Activated T-helper 2 cell treated with anti-CD3 and anti-CD28 coated beads, Interferon-gamma antibody, Interleukin-2, Interleukin-4, amounts not matched to agents 10 μg/mL and 5 μg/mL and 100 μg/mL, durations not matched to agents 14 hours and 24 hours and 36 hours (primary cell): ENCODE data around the gene CELA2B. TPM values are rescaled to one million over a fixed set of nuclear protein-coding genes. Genes with fewer than 3 reads are reported as not detected.
"Not testable (repeated sequence)": the region's sequence is repeated elsewhere in the genome, so short reads cannot be mapped to it uniquely, and the experiment has no call there.

Source experiments
- DNase-seq: peaks from one replicate; pipeline ENCODE4 v3.0.0; 2021; ENCODE audit warnings: low spot score
- H3K27ac Mint-ChIP-seq: one replicate; pipeline ENCODE4 v1.8.0; 2021; ENCODE audit warnings: mixed read lengths
- H3K27me3 Mint-ChIP-seq: one replicate; pipeline ENCODE4 v1.8.0; 2021; ENCODE audit warnings: low read depth, mixed read lengths
- H3K36me3 Mint-ChIP-seq: one replicate; pipeline ENCODE4 v1.8.0; 2021; ENCODE audit warnings: low read depth, mixed read lengths
- H3K4me1 Mint-ChIP-seq: one replicate; pipeline ENCODE4 v1.8.0; 2021; ENCODE audit warnings: low read depth, mixed read lengths
- H3K4me3 Mint-ChIP-seq: one replicate; pipeline ENCODE4 v1.8.0; 2021; ENCODE audit warnings: low read depth, mild to moderate bottlenecking, moderate library complexity, mixed read lengths
- H3K9me3 Mint-ChIP-seq: one replicate; pipeline ENCODE4 v1.8.0; 2021; ENCODE audit warnings: mixed read lengths
- intact Hi-C: fragments of 100-400 bp; cut with micrococcal nuclease; formaldehyde crosslinking; loops from one replicate; pipeline ENCODE4 v1.15.1; 2023
- total RNA-seq: library from RNA; stranded (reverse); gene quantifications from 2 replicates; pipeline ENCODE4 v1.2.3, GENCODE V29; 2022

CELA2B gene
- total RNA-seq, 1 donor from 2014 or later: not detected

DNA sequence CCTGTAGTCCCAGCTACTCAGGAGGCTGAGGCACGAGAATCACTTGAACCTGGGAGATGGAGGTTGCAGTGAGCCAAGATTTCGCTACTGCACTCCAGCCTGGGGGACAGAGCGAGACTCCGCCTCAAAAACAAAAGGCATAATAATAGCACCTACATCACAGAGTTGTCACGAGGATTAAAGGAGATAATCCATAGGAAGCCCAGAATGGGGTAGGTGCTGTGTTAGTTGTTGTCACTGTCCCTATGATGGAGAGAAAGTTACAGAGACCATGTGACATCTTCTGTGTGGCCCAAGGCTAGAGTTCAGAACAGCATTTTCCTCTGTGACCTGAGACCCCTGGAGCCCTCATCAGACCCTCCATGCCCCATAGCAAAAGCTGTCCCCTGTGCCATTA lies 12.0 kb upstream of the CELA2B start:
- intact Hi-C loops, H3K4me3 Mint-ChIP-seq: not testable (repeated sequence)

DNA sequence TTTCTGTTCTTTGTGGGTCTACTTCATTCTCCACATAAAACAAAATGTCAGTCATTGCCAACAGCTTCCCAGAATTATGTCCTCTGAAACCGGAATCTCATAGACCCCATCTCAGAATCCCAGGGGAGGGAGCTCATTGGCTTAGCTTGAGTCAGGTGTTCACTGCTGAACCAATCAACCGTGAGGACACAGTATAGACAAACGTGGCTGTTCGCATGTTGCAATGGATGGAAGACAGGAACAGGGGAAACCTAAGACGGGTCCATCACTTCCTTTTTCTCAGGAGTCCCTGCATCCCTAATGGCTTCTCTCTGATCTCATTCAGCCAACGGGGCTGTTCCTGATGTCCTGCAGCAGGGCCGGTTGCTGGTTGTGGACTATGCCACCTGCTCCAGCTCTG lies 10.2 kb upstream of the CELA2B start:
- Mint-ChIP-seq H3K27me3 (peaks cover 3% of the 10 kb centered on the region), H3K4me3 (no peak overlapping the region), H3K9me3 (no peaks in the 10 kb centered on the region), H3K36me3 (no peaks in the 10 kb centered on the region), H3K27ac (no peak overlapping the region), H3K4me1 (no peaks in the 10 kb centered on the region)
- no peak for DNase-seq
- intact Hi-C loops: no loop called here

More for the DNA sequence above, 12.0 kb upstream of the CELA2B start:
- H3K4me1 Mint-ChIP-seq, H3K36me3 Mint-ChIP-seq, H3K27me3 Mint-ChIP-seq, H3K9me3 Mint-ChIP-seq, H3K27ac Mint-ChIP-seq, DNase-seq: not testable (repeated sequence)

DNA sequence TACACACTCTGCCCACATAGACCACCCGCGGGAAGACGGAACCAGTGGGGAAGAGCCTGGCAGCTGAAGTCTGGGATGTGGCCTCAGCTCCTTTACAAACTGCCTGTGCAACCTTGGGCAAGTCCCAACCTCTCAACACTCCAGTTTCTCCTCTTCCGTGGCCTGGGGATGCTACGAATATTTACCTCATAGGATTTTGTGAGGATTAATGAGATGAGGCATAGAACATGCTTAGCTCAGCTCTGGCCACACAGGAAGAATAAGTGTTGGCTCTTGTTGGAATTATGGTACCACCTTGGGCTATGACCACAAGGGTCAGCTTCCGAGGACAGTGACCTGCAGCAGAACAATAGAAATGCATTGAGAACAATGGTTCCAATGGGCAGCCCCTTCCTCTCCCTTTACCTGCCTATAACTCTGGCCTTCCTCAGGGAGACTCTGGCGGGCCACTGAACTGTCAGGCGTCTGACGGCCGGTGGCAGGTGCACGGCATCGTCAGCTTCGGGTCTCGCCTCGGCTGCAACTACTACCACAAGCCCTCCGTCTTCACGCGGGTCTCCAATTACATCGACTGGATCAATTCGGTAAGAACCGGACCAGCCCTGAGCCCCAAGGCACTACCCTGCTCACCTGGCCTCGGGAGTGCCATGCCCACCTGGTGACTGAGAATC lies 8.8 kb upstream of the CELA2B start:
- H3K9me3 Mint-ChIP-seq, H3K27me3 Mint-ChIP-seq, H3K27ac Mint-ChIP-seq, H3K4me3 Mint-ChIP-seq, H3K4me1 Mint-ChIP-seq, intact Hi-C loops, H3K36me3 Mint-ChIP-seq, DNase-seq: not testable (repeated sequence)

DNA sequence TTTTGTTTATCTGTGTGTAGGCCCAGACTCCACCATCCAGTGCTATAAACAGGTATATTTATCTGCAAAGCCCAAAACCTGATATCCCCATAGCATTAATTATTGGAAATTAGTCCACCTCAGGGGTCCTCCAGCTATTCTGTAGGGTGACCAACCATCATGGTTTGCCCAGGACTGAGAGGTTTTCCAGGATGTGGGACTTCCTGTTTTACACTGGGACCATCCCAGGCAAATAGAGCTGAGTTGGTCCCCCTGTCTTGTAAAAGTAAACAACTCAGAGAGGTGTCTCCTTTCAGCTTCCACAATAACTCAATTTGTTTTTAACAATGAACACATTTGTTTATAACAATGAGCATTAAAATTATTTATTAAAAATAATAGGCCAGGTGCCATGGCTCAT lies 7.8 kb upstream of the CELA2B start:
- no peak for DNase-seq
- no peaks in the 10 kb centered on the region for H3K9me3 Mint-ChIP-seq
- no peaks in the 10 kb centered on the region for H3K36me3 Mint-ChIP-seq
- peaks cover 3% of the 10 kb centered on the region for H3K27me3 Mint-ChIP-seq
- H3K4me3 Mint-ChIP-seq: no peak overlapping the region
- H3K27ac Mint-ChIP-seq: no peak overlapping the region
- intact Hi-C loops: no loop called here
- H3K4me1 Mint-ChIP-seq: no peaks in the 10 kb centered on the region

DNA sequence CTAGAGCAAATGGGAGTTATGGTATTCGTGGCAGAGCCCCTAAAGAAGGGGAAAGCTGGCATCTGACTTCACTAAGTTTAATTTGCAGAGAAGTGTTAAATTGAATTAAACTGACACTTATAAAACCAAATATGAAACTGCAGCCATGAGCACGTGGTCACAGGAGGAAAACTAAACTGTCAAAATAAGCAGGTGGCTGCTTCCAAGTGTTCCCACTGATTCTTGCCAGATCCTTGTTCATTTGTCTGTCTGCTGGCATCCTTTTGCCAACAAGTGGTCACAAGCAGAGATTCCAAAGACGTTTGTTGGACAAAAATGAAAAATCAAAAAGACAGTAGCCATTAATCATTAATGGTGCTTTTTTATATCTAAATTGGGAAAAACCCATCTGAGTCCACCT lies 6.5 kb upstream of the CELA2B start:
- no peaks in the 10 kb centered on the region for H3K36me3 Mint-ChIP-seq
- no peak for DNase-seq
- no peak overlapping the region for H3K4me3 Mint-ChIP-seq
- no peaks in the 10 kb centered on the region for H3K4me1 Mint-ChIP-seq
- H3K27ac Mint-ChIP-seq: no peak overlapping the region
- intact Hi-C loops: no loop called here
- no peaks in the 10 kb centered on the region for H3K9me3 Mint-ChIP-seq
- peaks cover 3% of the 10 kb centered on the region for H3K27me3 Mint-ChIP-seq

DNA sequence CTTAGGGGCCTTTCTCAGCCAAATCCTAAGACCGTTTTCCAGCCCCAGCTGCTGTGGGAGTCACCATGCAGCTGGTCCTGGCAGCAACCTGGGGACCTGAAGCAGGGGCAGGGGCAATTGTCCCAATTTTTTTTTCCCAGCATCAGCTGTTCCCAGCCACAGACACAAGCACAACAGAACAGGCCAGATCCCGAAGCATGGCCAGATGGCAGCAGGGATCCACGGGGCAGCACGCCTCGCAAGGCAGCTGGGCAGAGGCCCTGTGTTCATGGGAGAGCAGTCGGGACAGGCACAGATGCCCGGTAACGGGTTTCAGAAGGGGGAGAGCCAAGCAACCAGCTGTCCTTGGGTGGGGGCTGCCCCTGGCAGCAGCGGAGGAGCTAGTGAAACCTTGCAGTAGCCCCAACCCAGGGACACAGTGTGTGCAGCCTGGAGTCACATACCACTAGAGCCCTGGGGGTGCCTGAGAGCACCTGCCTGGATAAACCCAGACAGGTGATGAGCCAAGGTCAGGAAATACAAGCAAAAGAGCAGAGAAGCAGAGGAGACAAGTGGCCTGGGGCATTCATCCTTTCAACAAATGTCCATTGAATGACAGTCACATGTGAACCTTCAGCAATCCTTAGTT lies 6.0 kb upstream of the CELA2B start:
- intact Hi-C loops, DNase-seq, H3K4me1 Mint-ChIP-seq, H3K27ac Mint-ChIP-seq, H3K4me3 Mint-ChIP-seq, H3K27me3 Mint-ChIP-seq, H3K36me3 Mint-ChIP-seq, H3K9me3 Mint-ChIP-seq: not testable (repeated sequence)

DNA sequence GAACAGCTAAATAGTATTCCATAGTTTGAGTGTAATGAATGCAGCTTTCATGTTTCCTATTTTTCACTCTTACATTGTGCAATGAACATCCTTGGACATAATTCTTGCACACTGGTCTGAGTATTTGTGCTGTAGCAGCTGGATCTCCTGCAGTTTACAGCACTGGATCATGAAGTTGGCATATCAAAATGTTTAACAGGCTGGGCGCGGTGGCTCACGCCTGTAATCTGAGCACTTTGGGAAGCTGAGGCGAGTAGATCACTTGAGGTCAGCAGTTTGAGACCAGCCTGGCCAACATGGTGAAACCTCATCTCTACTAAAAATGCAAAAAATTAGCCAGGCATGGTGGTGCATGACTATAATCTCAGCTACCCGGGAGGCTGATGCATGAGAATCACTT lies 4.8 kb upstream of the CELA2B start:
- DNase-seq, H3K4me1 Mint-ChIP-seq, H3K27ac Mint-ChIP-seq, intact Hi-C loops, H3K36me3 Mint-ChIP-seq, H3K9me3 Mint-ChIP-seq, H3K4me3 Mint-ChIP-seq, H3K27me3 Mint-ChIP-seq: not testable (repeated sequence)

DNA sequence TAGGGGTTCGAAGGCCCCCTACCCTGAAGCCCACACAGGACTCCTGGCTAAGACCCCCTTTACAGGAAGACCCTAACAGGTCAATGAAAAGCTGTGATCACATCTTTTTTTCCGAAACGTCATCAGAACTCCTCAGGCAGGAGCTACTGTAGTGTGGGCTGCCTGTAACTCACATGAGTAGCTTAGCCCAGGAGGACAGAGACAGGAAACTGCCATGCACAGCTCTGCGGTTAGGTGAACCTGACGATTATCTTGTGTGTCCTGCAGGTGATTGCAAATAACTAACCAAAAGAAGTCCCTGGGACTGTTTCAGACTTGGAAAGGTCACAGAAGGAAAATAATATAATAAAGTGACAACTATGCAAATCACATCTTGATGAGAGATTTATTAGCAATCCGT lies 4.2 kb upstream of the CELA2B start:
- H3K27ac Mint-ChIP-seq, H3K9me3 Mint-ChIP-seq, H3K27me3 Mint-ChIP-seq, H3K4me1 Mint-ChIP-seq, H3K4me3 Mint-ChIP-seq, H3K36me3 Mint-ChIP-seq, intact Hi-C loops, DNase-seq: not testable (repeated sequence)

DNA sequence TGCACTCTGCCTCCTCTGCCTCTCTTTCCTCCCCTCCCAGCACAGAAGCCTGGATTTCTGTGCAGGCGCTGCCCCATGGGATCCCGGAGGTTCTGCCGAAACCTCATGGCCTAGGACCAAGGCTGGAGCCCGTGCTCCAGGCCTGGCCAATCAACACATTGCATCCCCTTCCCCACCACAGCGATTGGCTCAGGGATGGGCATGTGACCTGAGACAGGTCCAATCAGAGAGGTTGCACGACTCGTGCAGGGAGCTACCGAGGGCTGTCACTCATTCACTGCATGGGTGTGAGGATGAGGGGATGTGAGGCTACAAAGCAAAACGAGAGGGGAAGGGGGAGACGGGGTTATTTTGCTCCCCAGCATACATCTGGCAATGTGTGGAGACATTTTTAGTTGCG lies 3.3 kb upstream of the CELA2B start:
- Mint-ChIP-seq H3K27ac (no peak overlapping the region), H3K36me3 (no peaks in the 10 kb centered on the region), H3K4me3 (no peak overlapping the region), H3K27me3 (no peaks in the 10 kb centered on the region), H3K9me3 (no peaks in the 10 kb centered on the region), H3K4me1 (no peaks in the 10 kb centered on the region)
- DNase-seq: no peak
- intact Hi-C loops: no loop called here

DNA sequence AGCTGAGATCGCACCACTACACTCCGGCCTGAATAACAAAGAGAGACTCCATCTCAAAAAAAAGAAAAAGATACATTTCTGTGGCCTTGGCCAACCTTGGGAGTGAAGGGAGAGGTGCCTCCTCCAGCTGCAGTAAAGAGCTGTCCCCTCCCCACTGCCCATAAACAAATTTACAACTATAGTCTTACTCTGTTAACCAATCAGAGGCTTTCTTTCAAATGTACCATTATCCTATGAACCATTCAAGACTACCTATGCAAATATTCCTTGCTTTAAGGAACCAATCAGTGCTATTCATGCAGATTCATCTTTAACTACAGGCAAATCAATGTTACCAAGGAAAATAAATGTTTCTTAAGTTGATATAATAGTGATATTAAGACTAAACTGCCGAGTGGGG lies 1.0 kb downstream of the CELA2B start:
- H3K4me3 Mint-ChIP-seq: no peak overlapping the region
- no peak for DNase-seq
- intact Hi-C loops: no loop called here
- H3K36me3 Mint-ChIP-seq: no peaks in the 10 kb centered on the region
- H3K27me3 Mint-ChIP-seq: no peaks in the 10 kb centered on the region
- H3K4me1 Mint-ChIP-seq: no peaks in the 10 kb centered on the region
- H3K9me3 Mint-ChIP-seq: no peaks in the 10 kb centered on the region
- H3K27ac Mint-ChIP-seq: no peak overlapping the region

DNA sequence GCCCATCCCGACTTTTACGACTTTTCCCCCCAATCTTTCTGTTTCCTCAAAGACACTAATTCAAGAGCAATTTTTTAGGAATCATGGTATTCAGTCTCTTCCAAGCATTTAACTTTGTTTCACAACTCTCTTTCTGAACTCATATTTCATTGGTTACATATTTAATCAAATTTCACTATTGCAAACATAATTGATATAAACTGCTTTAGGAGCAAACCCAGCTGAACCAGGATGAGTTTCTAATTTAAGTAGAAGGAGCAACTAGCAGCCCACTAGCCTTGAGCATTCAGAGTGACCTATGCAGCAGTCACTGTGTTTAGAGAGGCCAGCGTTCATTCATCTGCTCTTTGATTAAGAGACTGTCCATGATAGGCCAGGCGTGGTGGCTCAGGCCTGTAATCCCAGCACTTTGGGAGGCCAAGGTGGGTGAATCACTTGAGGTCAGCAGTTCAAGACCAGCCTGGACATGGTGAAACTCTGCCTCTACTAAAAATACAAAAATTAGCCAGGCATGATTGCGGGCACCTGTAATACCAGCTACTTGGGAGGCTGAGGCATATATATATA lies 1.8 kb downstream of the CELA2B start:
- H3K36me3 Mint-ChIP-seq: no peaks in the 10 kb centered on the region
- no peak overlapping the region for H3K4me3 Mint-ChIP-seq
- no peak for DNase-seq
- H3K27ac Mint-ChIP-seq: no peak overlapping the region
- H3K4me1 Mint-ChIP-seq: no peaks in the 10 kb centered on the region
- no peaks in the 10 kb centered on the region for H3K9me3 Mint-ChIP-seq
- intact Hi-C loops: no loop called here
- no peaks in the 10 kb centered on the region for H3K27me3 Mint-ChIP-seq

DNA sequence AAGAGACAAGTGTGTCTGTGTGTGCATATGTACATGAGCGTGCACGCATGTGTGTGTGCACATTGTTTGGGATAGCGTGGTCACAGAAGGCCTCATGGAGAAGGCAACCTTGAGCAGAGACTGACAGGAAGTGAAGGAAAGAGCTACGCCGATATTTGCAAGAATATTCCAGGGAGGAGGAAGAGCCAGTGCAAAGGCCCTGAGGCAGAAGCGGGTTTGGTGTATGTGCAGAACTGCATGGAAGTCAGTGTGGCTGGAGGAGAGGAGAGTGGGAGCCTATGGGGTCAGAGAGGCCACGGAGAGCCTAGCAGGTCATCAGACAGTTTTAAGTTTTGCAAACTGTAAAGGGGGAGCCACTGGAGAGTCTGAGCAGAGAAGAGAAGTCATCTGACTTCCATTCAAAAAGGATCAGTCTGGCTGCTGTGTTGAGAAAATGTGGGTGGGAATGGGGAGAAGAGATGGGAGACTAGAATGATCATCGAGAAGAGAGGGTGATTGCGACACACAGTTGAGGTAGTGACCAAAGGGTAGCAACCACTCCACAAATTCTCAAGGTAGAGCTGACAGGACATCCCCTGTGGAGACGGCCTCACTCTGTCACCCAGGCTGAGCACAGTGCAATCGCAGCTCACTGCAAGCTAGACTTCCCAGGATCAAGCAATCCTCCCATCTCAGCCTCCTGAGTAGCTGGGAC lies 3.9 kb downstream of the CELA2B start:
- H3K4me1 Mint-ChIP-seq: no peaks in the 10 kb centered on the region
- H3K4me3 Mint-ChIP-seq: no peak overlapping the region
- intact Hi-C loops: no loop called here
- H3K36me3 Mint-ChIP-seq: no peaks in the 10 kb centered on the region
- H3K27me3 Mint-ChIP-seq: no peaks in the 10 kb centered on the region
- H3K9me3 Mint-ChIP-seq: no peaks in the 10 kb centered on the region
- no peak overlapping the region for H3K27ac Mint-ChIP-seq
- no peak for DNase-seq

DNA sequence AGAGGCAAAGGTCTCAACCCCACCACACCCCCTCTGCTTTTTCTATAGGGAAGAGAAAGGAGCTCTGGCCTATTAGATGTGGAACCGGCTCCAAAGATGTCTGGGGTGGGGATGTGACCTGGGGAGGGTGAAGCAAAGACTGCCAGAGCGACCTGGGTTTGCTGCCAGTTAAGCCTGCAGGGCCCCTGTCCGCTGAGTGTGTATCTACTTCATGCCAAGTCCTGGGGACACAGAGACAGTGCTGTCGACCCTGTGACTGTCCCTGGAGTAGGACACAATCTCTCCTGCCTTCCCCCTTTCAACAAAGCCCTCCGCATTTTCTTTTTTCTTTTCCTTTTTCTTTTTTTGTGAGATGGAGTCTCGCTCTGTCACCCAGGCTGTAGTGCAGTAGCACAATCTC lies 6.6 kb downstream of the CELA2B start:
- intact Hi-C loops, H3K27ac Mint-ChIP-seq, H3K9me3 Mint-ChIP-seq, DNase-seq, H3K4me1 Mint-ChIP-seq, H3K36me3 Mint-ChIP-seq, H3K27me3 Mint-ChIP-seq, H3K4me3 Mint-ChIP-seq: not testable (repeated sequence)
